ENCODE measurements around the gene C3orf20.

- TF ChIP-seq CTCF (IDR thresholded peaks at IDR 0.05): no peak
- TF ChIP-seq POLR2A (IDR thresholded peaks at IDR 0.05; ENCODE audit: low read depth): no peak
These were observed 110.5 kb downstream of the C3orf20 start for GRCh38 chr3:14785207-14786155.
